Esophagus squamous epithelium (tissue), 5 donors: ENCODE results near the gene OBSCN. TPM values are rescaled to one million over a fixed set of nuclear protein-coding genes. Genes with fewer than 3 reads are reported as not detected.
"Not testable (repeated sequence)": the region's sequence is repeated elsewhere in the genome, so short reads cannot be mapped to it uniquely, and the experiment has no call there.

Experiments
- DNase-seq: peaks from one replicate; lab custom pipeline; 2025; lab: John Stamatoyannopoulos, UW
- H3K27ac ChIP-seq, 4 donors: fragments of 200-600 bp; sonication (generic); one replicate each; pipeline ENCODE4 v1.5.1; 2016 to 2019; ENCODE audit warnings: mild to moderate bottlenecking in 1 of 4
- H3K27me3 ChIP-seq, 4 donors: fragments of 200-600 bp; sonication (generic); 1 replicate in 3 of 4; 2 replicates in 1 of 4; pipeline versions ENCODE4 v1.5.1 to v1.6.0; 2017 to 2021; ENCODE audit warnings: antibody characterized with exemption in 1 of 4
- H3K36me3 ChIP-seq, 3 donors: fragments of 200-600 bp; sonication (generic); one replicate each; pipeline ENCODE4 v1.5.1; 2016 to 2019
- H3K4me1 ChIP-seq, 3 donors: fragments of 200-600 bp; sonication (generic); one replicate each; pipeline ENCODE4 v1.5.1; 2017 to 2019
- H3K4me3 ChIP-seq, 4 donors: fragments of 200-600 bp; sonication (generic); 1 replicate in 3 of 4; 2 replicates in 1 of 4; pipeline ENCODE4 v1.5.1; 2016 to 2019; ENCODE audit warnings: mild to moderate bottlenecking in 2 of 4, moderate library complexity in 1 of 4
- H3K9me3 ChIP-seq, 3 donors: fragments of 200-600 bp; sonication (generic); one replicate each; pipeline ENCODE4 v1.5.1; 2016 to 2019
- POLR2A ChIP-seq, 4 donors: fragments of 450-650 bp; IDR thresholded peaks; one replicate each; pipeline ENCODE4 v1.6.1; 2017; ENCODE audit warnings: antibody characterized with exemption in 4 of 4, mild to moderate bottlenecking in 4 of 4, moderate library complexity in 3 of 4
- WGBS, 2 donors: methylation state at CpG; one replicate each; pipeline ENCODE4 v1.1.5; 2018; 5-methylcytosine and 5-hydroxymethylcytosine counted together
- intact Hi-C: fragments of 100-400 bp; cut with DNase I; formaldehyde crosslinking; loops from one replicate; pipeline ENCODE4 v1.15.0; 2022
- total RNA-seq, 4 donors: library from RNA; depleted of rRNA; stranded (reverse); fragments of >200 nt; gene quantifications; one replicate each; pipeline ENCODE4 v1.1.0, GENCODE V29; 2016
- TF ChIP-seq, protein P1 (sequence below), 6 experiments: fragments of 450-650 bp in 4 of 6; fragments of 200-600 bp in 2 of 6; sonication (generic) in 2 of 6; IDR thresholded peaks; one replicate each; pipeline ENCODE4 v1.5.1; 2016 to 2019; ENCODE audit warnings: antibody characterized with exemption in 6 of 6, mild to moderate bottlenecking in 4 of 6, moderate library complexity in 4 of 6
- donor health status: DM: yes; HTN: yes; CAD: no.

Gene OBSCN
- total RNA-seq, 4 donors from 2014 or later: 4.0 to 53.2 (median 13.8) TPM

- no peak for TF ChIP-seq POLR2A (IDR thresholded peaks at IDR 0.05)
- TF ChIP-seq, protein P1, sequence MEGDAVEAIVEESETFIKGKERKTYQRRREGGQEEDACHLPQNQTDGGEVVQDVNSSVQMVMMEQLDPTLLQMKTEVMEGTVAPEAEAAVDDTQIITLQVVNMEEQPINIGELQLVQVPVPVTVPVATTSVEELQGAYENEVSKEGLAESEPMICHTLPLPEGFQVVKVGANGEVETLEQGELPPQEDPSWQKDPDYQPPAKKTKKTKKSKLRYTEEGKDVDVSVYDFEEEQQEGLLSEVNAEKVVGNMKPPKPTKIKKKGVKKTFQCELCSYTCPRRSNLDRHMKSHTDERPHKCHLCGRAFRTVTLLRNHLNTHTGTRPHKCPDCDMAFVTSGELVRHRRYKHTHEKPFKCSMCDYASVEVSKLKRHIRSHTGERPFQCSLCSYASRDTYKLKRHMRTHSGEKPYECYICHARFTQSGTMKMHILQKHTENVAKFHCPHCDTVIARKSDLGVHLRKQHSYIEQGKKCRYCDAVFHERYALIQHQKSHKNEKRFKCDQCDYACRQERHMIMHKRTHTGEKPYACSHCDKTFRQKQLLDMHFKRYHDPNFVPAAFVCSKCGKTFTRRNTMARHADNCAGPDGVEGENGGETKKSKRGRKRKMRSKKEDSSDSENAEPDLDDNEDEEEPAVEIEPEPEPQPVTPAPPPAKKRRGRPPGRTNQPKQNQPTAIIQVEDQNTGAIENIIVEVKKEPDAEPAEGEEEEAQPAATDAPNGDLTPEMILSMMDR (IDR thresholded peaks at IDR 0.05): no peak
- H3K27ac ChIP-seq: no peak overlapping the region
- H3K27me3 ChIP-seq: no peaks in the 10 kb centered on the region
- no peak overlapping the region for H3K4me3 ChIP-seq
- no peaks in the 10 kb centered on the region for H3K9me3 ChIP-seq
- 84 to 93% methylated on average over 6 to 9 of the region's 32 CpGs for WGBS, 2 donors
- intact Hi-C loops: no loop called here
- H3K36me3 ChIP-seq: no peaks in the 10 kb centered on the region
- DNase-seq: no peak
- no peaks in the 10 kb centered on the region for H3K4me1 ChIP-seq
These were observed 25.4 kb upstream of the OBSCN start for GRCh38 chr1:228182296-228183030.

DNA sequence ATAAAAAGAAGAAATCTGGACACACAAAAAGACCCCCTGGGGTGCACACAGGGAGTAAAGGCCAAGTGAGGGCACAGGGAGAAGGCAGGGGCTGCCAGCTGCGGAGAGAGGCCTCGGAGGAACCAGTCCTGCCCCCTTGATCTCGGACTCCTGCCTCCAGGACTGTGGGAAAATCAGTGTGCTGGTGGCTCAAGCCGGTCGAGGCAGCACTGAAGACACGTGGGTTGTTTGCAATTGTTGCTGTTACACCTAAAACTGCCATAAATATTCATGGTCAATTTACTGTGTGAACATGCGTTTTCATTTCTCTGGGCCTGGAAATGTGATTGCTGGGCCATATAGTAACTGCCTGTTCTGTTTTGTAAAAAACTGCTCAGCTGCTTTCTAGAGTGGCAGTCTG, 23.7 kb upstream of the OBSCN start:
- intact Hi-C loops: no loop called here
- TF ChIP-seq, protein P1 (IDR thresholded peaks at IDR 0.05): no peak
- TF ChIP-seq POLR2A (IDR thresholded peaks at IDR 0.05): no peak
- no peak overlapping the region for H3K4me3 ChIP-seq

GRCh38 chr1:228185641-228185965, 22.2 kb upstream of the OBSCN start:
- Histone ChIP-seq H3K36me3 (no peaks in the 10 kb centered on the region), H3K27ac (no peak overlapping the region), H3K4me3 (no peak overlapping the region), H3K4me1 (no peaks in the 10 kb centered on the region), H3K27me3 (no peaks in the 10 kb centered on the region), H3K9me3 (peaks cover 0 to 4% (median 0%) of the 10 kb centered on the region in 3 donors)
- TF ChIP-seq POLR2A (IDR thresholded peaks at IDR 0.05): no peak
- TF ChIP-seq, protein P1 (IDR thresholded peaks at IDR 0.05): no peak
- WGBS, 2 donors: 77 to 80% methylated on average over 7 to 11 of the region's 11 CpGs
- DNase-seq: no peak
- intact Hi-C loops: no loop called here

More for the DNA sequence above, 23.7 kb upstream of the OBSCN start:
- no peaks in the 10 kb centered on the region for H3K27me3 ChIP-seq
- no peak overlapping the region for H3K27ac ChIP-seq
- no peak for DNase-seq
- H3K4me1 ChIP-seq: no peaks in the 10 kb centered on the region
- 70 to 79% methylated on average over 7 of the region's 7 CpGs for WGBS, 2 donors
- no peaks in the 10 kb centered on the region for H3K36me3 ChIP-seq
- H3K9me3 ChIP-seq: peaks cover 0 to 4% (median 0%) of the 10 kb centered on the region in 3 donors

GRCh38 chr1:228188249-228188648, 19.6 kb upstream of the OBSCN start:
- H3K36me3 ChIP-seq, H3K27ac ChIP-seq, H3K4me1 ChIP-seq, DNase-seq, H3K4me3 ChIP-seq, H3K9me3 ChIP-seq, intact Hi-C loops, H3K27me3 ChIP-seq: not testable (repeated sequence)
- whole genome bisulfite sequencing, 2 donors: 80 to 81% methylated on average over 2 of the region's 2 CpGs

DNA sequence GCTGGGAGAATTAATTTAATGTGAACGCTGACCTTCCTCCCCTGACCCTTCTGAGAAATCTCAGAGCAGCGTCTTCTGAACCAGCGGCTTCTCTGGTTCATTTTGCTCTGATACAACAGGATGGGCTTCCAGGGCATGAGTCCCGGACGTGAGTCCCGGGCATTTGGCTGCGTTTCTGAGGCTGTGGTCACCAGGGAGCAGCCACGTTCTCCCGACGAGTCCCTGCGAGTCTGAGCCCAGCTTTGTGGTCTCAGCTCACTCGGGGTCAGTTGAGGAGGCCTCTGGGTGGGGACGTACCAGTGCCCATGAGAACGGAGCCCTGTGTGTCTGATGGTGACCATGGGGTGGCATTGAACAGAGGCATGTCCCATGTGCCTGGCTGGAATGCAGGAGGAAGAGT, 17.7 kb upstream of the OBSCN start:
- no peaks in the 10 kb centered on the region for H3K4me1 ChIP-seq
- TF ChIP-seq, protein P1 (IDR thresholded peaks at IDR 0.05): no peak
- TF ChIP-seq POLR2A (IDR thresholded peaks at IDR 0.05): no peak
- 83 to 96% methylated on average over 2 to 4 of the region's 14 CpGs for WGBS, 2 donors
- H3K36me3 ChIP-seq: peaks cover 0 to 7% (median 0%) of the 10 kb centered on the region in 3 donors
- H3K9me3 ChIP-seq: peaks cover 0 to 4% (median 0%) of the 10 kb centered on the region in 3 donors
- no peak overlapping the region for H3K27ac ChIP-seq
- H3K4me3 ChIP-seq: no peak overlapping the region
- intact Hi-C loops: no loop called here
- no peak for DNase-seq
- no peaks in the 10 kb centered on the region for H3K27me3 ChIP-seq
